ENCODE data around the gene MCTP1. TPM values are rescaled to one million over a fixed set of nuclear protein-coding genes. Genes with fewer than 3 reads are reported as not detected.

Gene MCTP1
- total RNA-seq, 1 experiment from 2014 or later: 25.8 TPM

- Histone ChIP-seq H3K36me3 (ENCODE audit: insufficient read depth, low read length, poor library complexity, severe bottlenecking) (no peaks in the 10 kb centered on the region), H3K4me1 (ENCODE audit: insufficient read depth, low read length, poor library complexity, severe bottlenecking) (no peaks in the 10 kb centered on the region), H3K4me3 (ENCODE audit: low read depth, low read length, poor library complexity, severe bottlenecking) (no peak overlapping the region), H3K9me3 (ENCODE audit: low read depth, low read length, poor library complexity, severe bottlenecking) (no peaks in the 10 kb centered on the region), H3K27me3 (replicated peaks; ENCODE audit: insufficient read depth, low read depth, low read length, poor library complexity) (no peaks in the 10 kb centered on the region), H3K27ac (ENCODE audit: low read depth, low read length, poor library complexity, severe bottlenecking) (no peak overlapping the region)
- POLR2A ChIA-PET (ENCODE audit: low non-redundant PET): no interaction called here
- TF ChIP-seq CTCF (conservative IDR thresholded peaks at IDR 0.05; ENCODE audit: low read depth, low read length) (no peak), EZH2 (IDR thresholded peaks at IDR 0.05; ENCODE audit: borderline replicate concordance, low read depth, low read length, poor library complexity, severe bottlenecking) (no peak)
- no peak for DNase-seq (ENCODE audit: low spot score)
- no TSS peak for BruUV-seq (replicated peaks)
- CTCF ChIA-PET: no interaction called here
- intact Hi-C loops (cut with micrococcal nuclease; ENCODE audit: unreplicated experiment): no loop called here
Observed at GRCh38 chr5:95087816-95088317, 197.0 kb downstream of the MCTP1 start.

DNA sequence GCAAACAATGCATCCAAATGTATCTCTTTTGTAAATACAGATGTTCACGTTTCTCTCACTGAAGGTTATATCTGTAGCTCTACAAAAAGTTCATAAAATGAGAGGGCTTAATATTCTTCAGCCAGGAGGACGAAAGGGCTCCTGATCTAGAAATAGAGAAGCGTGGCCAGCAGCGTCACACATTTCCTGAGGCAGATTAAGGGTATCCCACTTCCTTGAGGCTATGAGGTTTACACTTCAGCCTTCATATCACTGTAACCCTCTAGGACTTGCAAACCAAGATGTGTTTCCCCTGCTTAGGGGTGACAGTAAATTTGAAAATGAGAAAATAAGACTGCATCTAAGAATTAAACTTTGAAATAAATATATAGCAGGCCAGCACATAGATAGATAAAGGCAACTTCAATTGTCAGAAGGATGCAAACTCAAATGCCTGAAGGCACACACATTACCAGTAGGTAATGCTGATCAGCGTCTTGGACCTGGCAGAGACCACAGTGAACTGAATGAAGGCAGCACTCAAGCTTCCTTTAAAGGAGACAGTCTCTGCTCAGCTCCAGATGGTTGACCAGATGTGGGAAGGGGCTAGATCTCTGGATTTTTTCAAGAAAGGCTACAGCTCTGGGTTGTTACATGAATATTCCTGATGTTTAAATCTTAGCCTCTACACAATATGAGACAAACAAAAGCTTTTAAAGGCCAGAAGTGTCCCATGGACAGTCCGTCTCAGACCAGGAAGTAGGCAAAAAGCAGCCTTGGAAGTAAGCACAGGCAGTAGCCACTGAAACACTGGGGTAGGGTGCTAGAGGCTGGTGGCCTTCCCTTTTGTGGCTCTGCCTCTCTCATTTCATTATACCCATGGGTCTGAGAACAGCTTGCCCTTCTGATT is 197.7 kb downstream of the MCTP1 start:
- Histone ChIP-seq H3K27ac (ENCODE audit: low read depth, low read length, poor library complexity, severe bottlenecking) (no peak overlapping the region), H3K36me3 (ENCODE audit: insufficient read depth, low read length, poor library complexity, severe bottlenecking) (no peaks in the 10 kb centered on the region)
- POLR2A ChIA-PET (ENCODE audit: low non-redundant PET): no interaction called here

GRCh38 chr5:95084757-95085156 is 200.1 kb downstream of the MCTP1 start:
- H3K4me3 ChIP-seq (ENCODE audit: low read depth, low read length, poor library complexity, severe bottlenecking): no peak overlapping the region
- no peaks in the 10 kb centered on the region for H3K27me3 ChIP-seq (replicated peaks; ENCODE audit: insufficient read depth, low read depth, low read length, poor library complexity)
- intact Hi-C loops (cut with micrococcal nuclease; ENCODE audit: unreplicated experiment): no loop called here
- BruUV-seq (replicated peaks): no TSS peak
- TF ChIP-seq CTCF (conservative IDR thresholded peaks at IDR 0.05; ENCODE audit: low read depth, low read length) (no peak), EZH2 (IDR thresholded peaks at IDR 0.05; ENCODE audit: borderline replicate concordance, low read depth, low read length, poor library complexity, severe bottlenecking) (no peak)
- no peak for DNase-seq (ENCODE audit: low spot score)
- no peak overlapping the region for H3K27ac ChIP-seq (ENCODE audit: low read depth, low read length, poor library complexity, severe bottlenecking)
- H3K36me3 ChIP-seq (ENCODE audit: insufficient read depth, low read length, poor library complexity, severe bottlenecking): no peaks in the 10 kb centered on the region
- H3K4me1 ChIP-seq (ENCODE audit: insufficient read depth, low read length, poor library complexity, severe bottlenecking): peaks cover 7% of the 10 kb centered on the region
- CTCF ChIA-PET: interaction anchor here (0.6 kb wide), 1 partner anchor 18 kb away, joined by 4 read pairs; no protein-coding TSS in a partner anchor
- no peaks in the 10 kb centered on the region for H3K9me3 ChIP-seq (ENCODE audit: low read depth, low read length, poor library complexity, severe bottlenecking)
- POLR2A ChIA-PET (ENCODE audit: low non-redundant PET): no interaction called here

More for the DNA sequence above, 197.7 kb downstream of the MCTP1 start:
- Histone ChIP-seq H3K4me1 (ENCODE audit: insufficient read depth, low read length, poor library complexity, severe bottlenecking) (peaks cover 2% of the 10 kb centered on the region), H3K9me3 (ENCODE audit: low read depth, low read length, poor library complexity, severe bottlenecking) (no peaks in the 10 kb centered on the region), H3K27me3 (replicated peaks; ENCODE audit: insufficient read depth, low read depth, low read length, poor library complexity) (no peaks in the 10 kb centered on the region), H3K4me3 (ENCODE audit: low read depth, low read length, poor library complexity, severe bottlenecking) (no peak overlapping the region)
- TF ChIP-seq EZH2 (IDR thresholded peaks at IDR 0.05; ENCODE audit: borderline replicate concordance, low read depth, low read length, poor library complexity, severe bottlenecking) (no peak), CTCF (conservative IDR thresholded peaks at IDR 0.05; ENCODE audit: low read depth, low read length) (no peak)
- CTCF ChIA-PET: no interaction called here
- DNase-seq (ENCODE audit: low spot score): no peak
- BruUV-seq (replicated peaks): no TSS peak
- intact Hi-C loops (cut with micrococcal nuclease; ENCODE audit: unreplicated experiment): no loop called here
